ENCODE measurements around the gene MORN1.

GRCh38 chr1:2289607-2290006 is 101.7 kb downstream of the MORN1 start:
- TF ChIP-seq CTCF (IDR thresholded peaks at IDR 0.05; ENCODE audit: insufficient read depth, low read length, poor library complexity, severe bottlenecking) (no peak), EZH2phosphoT487 (conservative IDR thresholded peaks at IDR 0.05; ENCODE audit: low read length) (no peak)
